ENCODE results near the gene RNF157.

- TF ChIP-seq, protein P1, sequence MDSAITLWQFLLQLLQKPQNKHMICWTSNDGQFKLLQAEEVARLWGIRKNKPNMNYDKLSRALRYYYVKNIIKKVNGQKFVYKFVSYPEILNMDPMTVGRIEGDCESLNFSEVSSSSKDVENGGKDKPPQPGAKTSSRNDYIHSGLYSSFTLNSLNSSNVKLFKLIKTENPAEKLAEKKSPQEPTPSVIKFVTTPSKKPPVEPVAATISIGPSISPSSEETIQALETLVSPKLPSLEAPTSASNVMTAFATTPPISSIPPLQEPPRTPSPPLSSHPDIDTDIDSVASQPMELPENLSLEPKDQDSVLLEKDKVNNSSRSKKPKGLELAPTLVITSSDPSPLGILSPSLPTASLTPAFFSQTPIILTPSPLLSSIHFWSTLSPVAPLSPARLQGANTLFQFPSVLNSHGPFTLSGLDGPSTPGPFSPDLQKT (CRISPR knock-in tag; IDR thresholded peaks at IDR 0.05; ENCODE audit: borderline replicate concordance), result no peak
- no peak for TF ChIP-seq KDM5A (IDR thresholded peaks at IDR 0.05; ENCODE audit: borderline replicate concordance, low read length)
- TF ChIP-seq CTCF (CRISPR knock-in tag; IDR thresholded peaks at IDR 0.05), result no peak
- TF ChIP-seq SALL2 (CRISPR knock-in tag; IDR thresholded peaks at IDR 0.05), result no peak
- TF ChIP-seq, protein P2, sequence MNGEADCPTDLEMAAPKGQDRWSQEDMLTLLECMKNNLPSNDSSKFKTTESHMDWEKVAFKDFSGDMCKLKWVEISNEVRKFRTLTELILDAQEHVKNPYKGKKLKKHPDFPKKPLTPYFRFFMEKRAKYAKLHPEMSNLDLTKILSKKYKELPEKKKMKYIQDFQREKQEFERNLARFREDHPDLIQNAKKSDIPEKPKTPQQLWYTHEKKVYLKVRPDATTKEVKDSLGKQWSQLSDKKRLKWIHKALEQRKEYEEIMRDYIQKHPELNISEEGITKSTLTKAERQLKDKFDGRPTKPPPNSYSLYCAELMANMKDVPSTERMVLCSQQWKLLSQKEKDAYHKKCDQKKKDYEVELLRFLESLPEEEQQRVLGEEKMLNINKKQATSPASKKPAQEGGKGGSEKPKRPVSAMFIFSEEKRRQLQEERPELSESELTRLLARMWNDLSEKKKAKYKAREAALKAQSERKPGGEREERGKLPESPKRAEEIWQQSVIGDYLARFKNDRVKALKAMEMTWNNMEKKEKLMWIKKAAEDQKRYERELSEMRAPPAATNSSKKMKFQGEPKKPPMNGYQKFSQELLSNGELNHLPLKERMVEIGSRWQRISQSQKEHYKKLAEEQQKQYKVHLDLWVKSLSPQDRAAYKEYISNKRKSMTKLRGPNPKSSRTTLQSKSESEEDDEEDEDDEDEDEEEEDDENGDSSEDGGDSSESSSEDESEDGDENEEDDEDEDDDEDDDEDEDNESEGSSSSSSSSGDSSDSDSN (CRISPR knock-in tag; IDR thresholded peaks at IDR 0.05), result no peak
- no peak for TF ChIP-seq ZNF263 (CRISPR knock-in tag; IDR thresholded peaks at IDR 0.05)
- TF ChIP-seq, protein P3, sequence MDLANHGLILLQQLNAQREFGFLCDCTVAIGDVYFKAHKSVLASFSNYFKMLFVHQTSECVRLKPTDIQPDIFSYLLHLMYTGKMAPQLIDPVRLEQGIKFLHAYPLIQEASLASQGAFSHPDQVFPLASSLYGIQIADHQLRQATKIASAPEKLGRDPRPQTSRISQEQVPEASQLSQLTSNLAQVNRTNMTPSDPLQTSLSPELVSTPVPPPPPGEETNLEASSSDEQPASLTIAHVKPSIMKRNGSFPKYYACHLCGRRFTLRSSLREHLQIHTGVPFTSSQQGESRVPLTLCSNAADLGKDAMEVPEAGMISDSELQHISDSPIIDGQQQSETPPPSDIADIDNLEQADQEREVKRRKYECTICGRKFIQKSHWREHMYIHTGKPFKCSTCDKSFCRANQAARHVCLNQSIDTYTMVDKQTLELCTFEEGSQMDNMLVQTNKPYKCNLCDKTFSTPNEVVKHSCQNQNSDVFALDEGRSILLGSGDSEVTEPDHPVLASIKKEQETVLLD (CRISPR knock-in tag; IDR thresholded peaks at IDR 0.05; ENCODE audit: low read depth), result no peak
- TF ChIP-seq REST (IDR thresholded peaks at IDR 0.05; ENCODE audit: borderline replicate concordance in 1 of 2, low read depth in 1 of 2, low read length in 2 of 2), result no peak
- TF ChIP-seq RFX1 (IDR thresholded peaks at IDR 0.05), result no peak
- TF ChIP-seq CREM (IDR thresholded peaks at IDR 0.05), result no peak
- TF ChIP-seq CREM (CRISPR knock-in tag; IDR thresholded peaks at IDR 0.05), result no peak
- TF ChIP-seq FOXJ3 (CRISPR knock-in tag; IDR thresholded peaks at IDR 0.05; ENCODE audit: borderline replicate concordance), result no peak
- no peak for TF ChIP-seq ZNF232 (CRISPR knock-in tag; IDR thresholded peaks at IDR 0.05; ENCODE audit: borderline replicate concordance)
Measured at GRCh38 chr17:76243826-76244679, 3.8 kb upstream of the RNF157 start.
